Endothelial cell of umbilical vein (primary cell): ENCODE data around the gene GDPD4. TPM values are rescaled to one million over a fixed set of nuclear protein-coding genes. Genes with fewer than 3 reads are reported as not detected.

ENCODE experiments used
- BruUV-seq: library from RNA; stranded (reverse); fragments of 400-500 nt; replicated peaks from 2 replicates; lab custom pipeline; 2021; lab: Mats Ljungman, UMichigan
- CTCF ChIA-PET: fragments of 300-600, 350-600 bp; sonication (Branson Sonifier 250); formaldehyde crosslinking; loops from one replicate; lab custom pipeline; 2021; ENCODE audit warnings: antibody characterized with exemption, inconsistent platforms; lab: Charles Lee
- POLR2A ChIA-PET: fragments of 300-600, 350-600 bp; sonication (Branson Sonifier 250); formaldehyde crosslinking; loops from one replicate; lab custom pipeline; 2021; ENCODE audit warnings: antibody characterized with exemption, inconsistent platforms; lab: Charles Lee
- DNase-seq: peaks from one replicate; pipeline ENCODE4 v3.0.0-alpha.2; 2011; ENCODE audit warnings: low read depth, low spot score
- FAIRE-seq: peaks from 2 replicates; lab custom pipeline; 2011; peaks lifted over from hg19 to GRCh38; lab: Jason Lieb, UNC
- H2AFZ ChIP-seq: 2 replicates; pipeline ENCODE4 v1.6.0; 2012; ENCODE audit warnings: low read depth, low read length, control low read depth, inconsistent platforms
- H3K27ac ChIP-seq: 2 replicates; pipeline ENCODE4 v1.5.1; 2011; ENCODE audit warnings: low read depth, mild to moderate bottlenecking, control low read depth, low read length, moderate library complexity; ENCODE audit not compliant: insufficient read depth
- H3K27me3 ChIP-seq, 2 experiments: 2 replicates each; pipeline versions ENCODE4 v1.6.0 to v1.6.1; 2011; ENCODE audit warnings: low read length in 2 of 2, mixed read lengths in 1 of 2; ENCODE audit not compliant: control insufficient read depth in 2 of 2, insufficient read depth in 2 of 2
- H3K36me3 ChIP-seq, 2 experiments: 2 replicates in 1 of 2; 3 replicates in 1 of 2; pipeline ENCODE4 v1.5.1; 2011; ENCODE audit warnings: low read length in 2 of 2, mild to moderate bottlenecking in 1 of 2, moderate library complexity in 1 of 2; ENCODE audit not compliant: control insufficient read depth in 2 of 2, insufficient read depth in 2 of 2; ENCODE audit errors: extremely low read depth in 1 of 2
- H3K4me1 ChIP-seq: 3 replicates; pipeline ENCODE4 v1.5.1; 2011; ENCODE audit warnings: mild to moderate bottlenecking, low read length; ENCODE audit not compliant: control insufficient read depth, insufficient read depth; ENCODE audit errors: extremely low read depth
- H3K4me2 ChIP-seq: 2 replicates; pipeline ENCODE4 v1.6.1; 2011; ENCODE audit warnings: low read length, control low read depth, mixed read lengths; ENCODE audit not compliant: insufficient read depth
- H3K4me3 ChIP-seq, 3 experiments: fragments of 200-600 bp in 1 of 3; sonication (generic), shearing (Covaris generic) in 1 of 3; replicated peaks in 1 of 3; 2 replicates each; pipeline ENCODE4 v1.5.1; 2011 to 2016; ENCODE audit warnings: control low read depth in 3 of 3, low read length in 3 of 3, mild to moderate bottlenecking in 2 of 3, inconsistent platforms in 1 of 3, low read depth in 1 of 3, moderate library complexity in 1 of 3; ENCODE audit not compliant: insufficient read depth in 1 of 3
- H3K79me2 ChIP-seq: 2 replicates; pipeline ENCODE4 v1.6.0; 2012; ENCODE audit warnings: low read length, inconsistent platforms; ENCODE audit not compliant: control insufficient read depth, insufficient read depth
- H3K9ac ChIP-seq: replicated peaks from 2 replicates; pipeline ENCODE3; 2011; ENCODE audit warnings: low read length, control low read depth; ENCODE audit not compliant: insufficient read depth; ENCODE audit errors: extremely low read depth
- H3K9me1 ChIP-seq: replicated peaks from 3 replicates; pipeline ENCODE4 v1.6.0; 2011; ENCODE audit warnings: mild to moderate bottlenecking, low read length; ENCODE audit not compliant: control insufficient read depth, insufficient read depth; ENCODE audit errors: extremely low read depth
- H3K9me3 ChIP-seq: replicated peaks from 2 replicates; pipeline ENCODE4 v1.5.1; 2012; ENCODE audit warnings: low read length, inconsistent platforms; ENCODE audit not compliant: control insufficient read depth, insufficient read depth
- H4K20me1 ChIP-seq: replicated peaks from 2 replicates; pipeline ENCODE3; 2011; ENCODE audit warnings: mild to moderate bottlenecking, low read length; ENCODE audit not compliant: control insufficient read depth, insufficient read depth; ENCODE audit errors: extremely low read depth
- EZH2 ChIP-seq: IDR thresholded peaks from 2 replicates; pipeline ENCODE4 v1.6.1; 2012; ENCODE audit warnings: borderline replicate concordance, low read depth, mild to moderate bottlenecking, moderate library complexity, low read length, inconsistent platforms; ENCODE audit not compliant: severe bottlenecking
- FOS ChIP-seq: IDR thresholded peaks from 2 replicates; pipeline ENCODE4 v1.6.1; 2011; ENCODE audit warnings: mild to moderate bottlenecking, low read length, moderate library complexity, borderline replicate concordance; ENCODE audit not compliant: insufficient read depth
- GATA2 ChIP-seq: IDR thresholded peaks from 2 replicates; pipeline ENCODE4 v1.7.0; 2011; ENCODE audit warnings: low read depth, mild to moderate bottlenecking, moderate library complexity, mixed read lengths, low read length; ENCODE audit not compliant: insufficient read length, insufficient read depth
- JUN ChIP-seq: IDR thresholded peaks from 2 replicates; pipeline ENCODE4 v1.6.1; 2011; ENCODE audit warnings: borderline replicate concordance, low read depth; ENCODE audit not compliant: insufficient read length, insufficient read depth
- MYC ChIP-seq: IDR thresholded peaks from one replicate; pipeline ENCODE4 v1.6.1; 2011; ENCODE audit warnings: mild to moderate bottlenecking, low read depth, low read length
- POLR2A ChIP-seq: IDR thresholded peaks from 2 replicates; pipeline ENCODE4 v1.6.1; 2012; ENCODE audit warnings: low read depth, mild to moderate bottlenecking, control low read depth, low read length
- POLR2AphosphoS5 ChIP-seq: IDR thresholded peaks from 2 replicates; pipeline ENCODE4 v1.6.1; 2012; ENCODE audit warnings: low read depth, mild to moderate bottlenecking, control low read depth, low read length, moderate library complexity; ENCODE audit not compliant: insufficient read depth
- dilution Hi-C: fragments of 300-500 bp; cut with MboI; formaldehyde crosslinking; loops from one replicate; pipeline ENCODE4 v1.15.0; 2019; ENCODE audit warnings: low sequenced_read_pairs; ENCODE audit not compliant: extremely low pct_ligation_motif_present
- intact Hi-C: fragments of 100-400 bp; cut with micrococcal nuclease; formaldehyde crosslinking; loops from one replicate; pipeline ENCODE4 v1.10.0; 2022
- polyA plus RNA-seq, 4 experiments: library from polyadenylated mRNA; depleted of rRNA in 3 of 4; stranded (reverse) in 3 of 4; unstranded in 1 of 4; fragments of >200 nt; gene quantifications; 2 replicates each; pipeline versions ENCODE4 v1.2.1 to v1.2.3, GENCODE V29; 2011 to 2012; ENCODE audit warnings: missing spikeins in 1 of 4
- total RNA-seq: library from RNA; stranded (reverse); gene quantifications from 2 replicates; pipeline ENCODE4 v1.2.3, GENCODE V29; 2021
- TF ChIP-seq, protein P1 (sequence below): IDR thresholded peaks from 2 replicates; pipeline ENCODE4 v1.6.1; 2011; ENCODE audit not compliant: insufficient read depth, insufficient read length
- TF ChIP-seq, protein P2 (sequence below), 2 donors: IDR thresholded peaks; 1 replicate in 1 of 2; 2 replicates in 1 of 2; pipeline ENCODE4 v1.5.1; 2011; ENCODE audit warnings: low read length in 2 of 2, mild to moderate bottlenecking in 2 of 2, moderate library complexity in 2 of 2, control low read depth in 1 of 2, inconsistent platforms in 1 of 2, low read depth in 1 of 2; ENCODE audit not compliant: insufficient read depth in 1 of 2; ENCODE audit errors: extremely low read depth in 1 of 2

GDPD4 gene
- total and polyA plus RNA-seq, 2 donors (not counting 3 experiments of a cell fraction or from before 2014, with no cell fraction given), result not detected

DNA sequence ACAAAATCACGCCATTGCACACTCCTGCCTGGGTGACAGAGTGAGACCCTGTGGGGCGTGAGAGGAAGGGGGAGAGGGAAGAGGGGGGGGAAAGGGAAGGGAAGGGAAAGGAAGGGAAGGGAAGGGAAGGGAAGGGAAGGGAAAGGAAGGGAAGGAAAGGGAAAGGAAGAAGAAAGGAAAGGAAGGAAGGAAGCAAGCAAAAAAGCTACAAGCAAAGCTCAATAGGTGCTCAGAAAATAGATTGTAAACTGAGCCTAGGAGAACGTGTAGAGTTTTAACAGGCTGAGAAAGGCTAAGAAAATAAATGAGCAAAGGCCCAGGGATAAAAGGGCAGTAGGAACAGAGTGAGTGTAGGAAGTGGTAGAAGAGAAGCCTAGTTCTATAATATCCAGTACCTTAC, 30.8 kb upstream of the GDPD4 start:
- no TSS peak for BruUV-seq
- H4K20me1 ChIP-seq, result no peaks in the 10 kb centered on the region
- TF ChIP-seq, protein P1, sequence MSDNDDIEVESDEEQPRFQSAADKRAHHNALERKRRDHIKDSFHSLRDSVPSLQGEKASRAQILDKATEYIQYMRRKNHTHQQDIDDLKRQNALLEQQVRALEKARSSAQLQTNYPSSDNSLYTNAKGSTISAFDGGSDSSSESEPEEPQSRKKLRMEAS, result no peak
- TF ChIP-seq JUN, result no peak
- TF ChIP-seq GATA2, result no peak
- no peak for TF ChIP-seq POLR2AphosphoS5
- no peak for TF ChIP-seq EZH2
- TF ChIP-seq, protein P2, sequence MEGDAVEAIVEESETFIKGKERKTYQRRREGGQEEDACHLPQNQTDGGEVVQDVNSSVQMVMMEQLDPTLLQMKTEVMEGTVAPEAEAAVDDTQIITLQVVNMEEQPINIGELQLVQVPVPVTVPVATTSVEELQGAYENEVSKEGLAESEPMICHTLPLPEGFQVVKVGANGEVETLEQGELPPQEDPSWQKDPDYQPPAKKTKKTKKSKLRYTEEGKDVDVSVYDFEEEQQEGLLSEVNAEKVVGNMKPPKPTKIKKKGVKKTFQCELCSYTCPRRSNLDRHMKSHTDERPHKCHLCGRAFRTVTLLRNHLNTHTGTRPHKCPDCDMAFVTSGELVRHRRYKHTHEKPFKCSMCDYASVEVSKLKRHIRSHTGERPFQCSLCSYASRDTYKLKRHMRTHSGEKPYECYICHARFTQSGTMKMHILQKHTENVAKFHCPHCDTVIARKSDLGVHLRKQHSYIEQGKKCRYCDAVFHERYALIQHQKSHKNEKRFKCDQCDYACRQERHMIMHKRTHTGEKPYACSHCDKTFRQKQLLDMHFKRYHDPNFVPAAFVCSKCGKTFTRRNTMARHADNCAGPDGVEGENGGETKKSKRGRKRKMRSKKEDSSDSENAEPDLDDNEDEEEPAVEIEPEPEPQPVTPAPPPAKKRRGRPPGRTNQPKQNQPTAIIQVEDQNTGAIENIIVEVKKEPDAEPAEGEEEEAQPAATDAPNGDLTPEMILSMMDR (IDR thresholded peaks at IDR 0.05; ENCODE audit: extremely low read depth in 1 of 2, insufficient read depth in 1 of 2, low read depth in 1 of 2, low read length in 2 of 2), result no peak
- TF ChIP-seq POLR2A, result no peak
- no peak for TF ChIP-seq FOS
- no peak for TF ChIP-seq MYC
- no peaks in the 10 kb centered on the region for H3K27me3 ChIP-seq
- no peaks in the 10 kb centered on the region for H3K36me3 ChIP-seq
- H3K4me3 ChIP-seq, result no peak overlapping the region
- no peak for FAIRE-seq
- no peak for DNase-seq
- H3K79me2 ChIP-seq, result no peaks in the 10 kb centered on the region
- CTCF ChIA-PET, result no interaction called here
- no peaks in the 10 kb centered on the region for H3K4me1 ChIP-seq
- H3K9me1 ChIP-seq, result no peaks in the 10 kb centered on the region
- H3K9me3 ChIP-seq, result no peaks in the 10 kb centered on the region
- no peak overlapping the region for H3K27ac ChIP-seq
- no peak overlapping the region for H2AFZ ChIP-seq
- H3K4me2 ChIP-seq, result no peak overlapping the region
- intact Hi-C loops, result no loop called here
- POLR2A ChIA-PET, result no interaction called here
- no peak overlapping the region for H3K9ac ChIP-seq
- dilution Hi-C loops, result no loop called here
